Bone marrow (tissue), 2 donors: ENCODE measurements around the gene POMT2.

ENCODE experiments used
- DNase-seq, 2 donors: peaks; one replicate each; lab custom pipeline; 2025; lab: John Stamatoyannopoulos, UW

The POMT2 gene

GRCh38 chr14:77267937-77268699 is 52.6 kb downstream of the POMT2 start:
- no peak for DNase-seq

GRCh38 chr14:77266336-77266735 is 54.3 kb downstream of the POMT2 start:
- no peak for DNase-seq

- DNase-seq = no peak
These were observed 54.9 kb downstream of the POMT2 start for GRCh38 chr14:77265561-77266335.

GRCh38 chr14:77265187-77265515 is 55.5 kb downstream of the POMT2 start:
- no peak for DNase-seq

- no peak for DNase-seq
These were observed 56.1 kb downstream of the POMT2 start for GRCh38 chr14:77264466-77265186.

- DNase-seq = no peak
These were observed 60.1 kb downstream of the POMT2 start for GRCh38 chr14:77260631-77261030.

- no peak for DNase-seq
These were observed 60.5 kb downstream of the POMT2 start for GRCh38 chr14:77260199-77260598.

- DNase-seq = no peak
These were observed 61.5 kb downstream of the POMT2 start for GRCh38 chr14:77259025-77259715.

GRCh38 chr14:77258566-77258965 is 62.1 kb downstream of the POMT2 start:
- DNase-seq = no peak

GRCh38 chr14:77257700-77258099 is 63.0 kb downstream of the POMT2 start:
- no peak for DNase-seq

- no peak for DNase-seq
These were observed 64.0 kb downstream of the POMT2 start for GRCh38 chr14:77256694-77257093.

- no peak for DNase-seq
These were observed 67.1 kb downstream of the POMT2 start for GRCh38 chr14:77253333-77254190.

GRCh38 chr14:77251870-77252269 is 68.8 kb downstream of the POMT2 start:
- DNase-seq = no peak

GRCh38 chr14:77250927-77251326 is 69.8 kb downstream of the POMT2 start:
- DNase-seq = no peak

GRCh38 chr14:77249286-77249685 is 71.4 kb downstream of the POMT2 start:
- DNase-seq = no peak

GRCh38 chr14:77248666-77249065 is 72.0 kb downstream of the POMT2 start:
- no peak for DNase-seq

GRCh38 chr14:77246784-77247183 is 73.9 kb downstream of the POMT2 start:
- DNase-seq = no peak

GRCh38 chr14:77245820-77246219 is 74.9 kb downstream of the POMT2 start:
- DNase-seq = no peak

- DNase-seq = no peak
These were observed 76.8 kb downstream of the POMT2 start for GRCh38 chr14:77243853-77244252.

GRCh38 chr14:77242752-77243151 is 77.9 kb downstream of the POMT2 start:
- DNase-seq = no peak

GRCh38 chr14:77241955-77242354 is 78.7 kb downstream of the POMT2 start:
- no peak for DNase-seq
